GM10266 (cell line): ENCODE results near the gene KLHL5.

Experiments used
- DNase-seq: peaks from one replicate; pipeline ENCODE4 v3.0.0; 2012; ENCODE audit errors: extremely low spot score
- TF ChIP-seq, protein P1 (sequence below): IDR thresholded peaks from 2 replicates; pipeline ENCODE4 v1.5.1; 2012; ENCODE audit warnings: mild to moderate bottlenecking, low read depth; ENCODE audit not compliant: control insufficient read depth, insufficient read depth; ENCODE audit errors: missing control alignments

Gene KLHL5, protein sequence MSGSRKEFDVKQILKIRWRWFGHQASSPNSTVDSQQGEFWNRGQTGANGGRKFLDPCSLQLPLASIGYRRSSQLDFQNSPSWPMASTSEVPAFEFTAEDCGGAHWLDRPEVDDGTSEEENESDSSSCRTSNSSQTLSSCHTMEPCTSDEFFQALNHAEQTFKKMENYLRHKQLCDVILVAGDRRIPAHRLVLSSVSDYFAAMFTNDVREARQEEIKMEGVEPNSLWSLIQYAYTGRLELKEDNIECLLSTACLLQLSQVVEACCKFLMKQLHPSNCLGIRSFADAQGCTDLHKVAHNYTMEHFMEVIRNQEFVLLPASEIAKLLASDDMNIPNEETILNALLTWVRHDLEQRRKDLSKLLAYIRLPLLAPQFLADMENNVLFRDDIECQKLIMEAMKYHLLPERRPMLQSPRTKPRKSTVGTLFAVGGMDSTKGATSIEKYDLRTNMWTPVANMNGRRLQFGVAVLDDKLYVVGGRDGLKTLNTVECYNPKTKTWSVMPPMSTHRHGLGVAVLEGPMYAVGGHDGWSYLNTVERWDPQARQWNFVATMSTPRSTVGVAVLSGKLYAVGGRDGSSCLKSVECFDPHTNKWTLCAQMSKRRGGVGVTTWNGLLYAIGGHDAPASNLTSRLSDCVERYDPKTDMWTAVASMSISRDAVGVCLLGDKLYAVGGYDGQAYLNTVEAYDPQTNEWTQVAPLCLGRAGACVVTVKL

DNA sequence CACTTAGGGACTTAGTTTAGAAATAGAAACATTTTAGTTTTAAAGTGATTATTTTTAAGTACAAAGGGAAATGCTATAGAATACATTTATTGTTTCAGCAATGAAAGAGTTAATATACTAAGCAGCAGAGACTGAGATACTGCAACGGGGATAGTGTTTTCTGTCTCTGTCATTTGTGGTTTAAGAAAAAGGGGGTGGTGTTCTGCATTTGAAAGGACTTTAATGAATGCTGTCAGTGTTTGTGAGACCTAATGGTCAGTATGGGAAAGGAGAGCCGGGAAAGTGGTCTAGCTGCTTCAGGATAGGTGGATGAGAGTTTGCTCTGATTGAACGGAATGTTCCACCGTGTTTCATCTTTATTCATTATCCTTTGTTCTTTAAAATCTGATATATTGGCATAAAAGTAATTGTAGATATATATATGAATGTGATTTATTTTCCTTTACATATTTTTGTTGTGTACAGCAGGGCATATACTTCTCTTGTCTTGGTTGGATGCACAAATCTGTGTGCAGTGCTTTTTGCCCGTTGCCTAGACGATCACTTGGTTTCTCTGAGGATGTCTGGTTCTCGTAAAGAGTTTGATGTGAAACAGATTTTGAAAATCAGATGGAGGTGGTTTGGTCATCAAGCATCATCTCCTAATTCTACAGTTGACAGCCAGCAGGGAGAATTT, at the start of gene KLHL5:
Gene KLHL5, plus strand, starts transcription at position 139 of the 676 bp plus-strand sequence. Its CDS starts 421 bp downstream, at position 560.
- no peak for DNase-seq
- TF ChIP-seq, protein P1, sequence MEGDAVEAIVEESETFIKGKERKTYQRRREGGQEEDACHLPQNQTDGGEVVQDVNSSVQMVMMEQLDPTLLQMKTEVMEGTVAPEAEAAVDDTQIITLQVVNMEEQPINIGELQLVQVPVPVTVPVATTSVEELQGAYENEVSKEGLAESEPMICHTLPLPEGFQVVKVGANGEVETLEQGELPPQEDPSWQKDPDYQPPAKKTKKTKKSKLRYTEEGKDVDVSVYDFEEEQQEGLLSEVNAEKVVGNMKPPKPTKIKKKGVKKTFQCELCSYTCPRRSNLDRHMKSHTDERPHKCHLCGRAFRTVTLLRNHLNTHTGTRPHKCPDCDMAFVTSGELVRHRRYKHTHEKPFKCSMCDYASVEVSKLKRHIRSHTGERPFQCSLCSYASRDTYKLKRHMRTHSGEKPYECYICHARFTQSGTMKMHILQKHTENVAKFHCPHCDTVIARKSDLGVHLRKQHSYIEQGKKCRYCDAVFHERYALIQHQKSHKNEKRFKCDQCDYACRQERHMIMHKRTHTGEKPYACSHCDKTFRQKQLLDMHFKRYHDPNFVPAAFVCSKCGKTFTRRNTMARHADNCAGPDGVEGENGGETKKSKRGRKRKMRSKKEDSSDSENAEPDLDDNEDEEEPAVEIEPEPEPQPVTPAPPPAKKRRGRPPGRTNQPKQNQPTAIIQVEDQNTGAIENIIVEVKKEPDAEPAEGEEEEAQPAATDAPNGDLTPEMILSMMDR, result no peak

DNA sequence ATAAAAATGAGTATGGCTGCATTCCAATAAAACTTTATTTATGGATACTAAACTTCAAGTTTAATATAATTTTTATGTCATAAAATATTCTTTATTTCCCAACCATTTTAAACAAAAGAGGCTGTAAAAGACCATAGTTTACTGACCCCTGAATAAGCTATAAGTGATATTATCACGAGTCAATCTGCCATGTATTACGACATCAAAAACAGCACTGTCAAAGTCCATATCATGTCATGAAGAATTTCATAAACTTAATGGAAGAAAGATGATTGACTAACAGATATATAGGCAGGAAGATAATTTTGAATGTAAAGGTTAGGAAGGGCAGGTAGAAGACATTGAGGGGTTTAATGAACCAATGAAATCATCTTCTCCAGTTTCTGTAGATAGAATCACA, 48.0 kb upstream of the KLHL5 start:
- DNase-seq, result no peak
- TF ChIP-seq, protein P1, result no peak

GRCh38 chr4:39020130-39020529, 41.9 kb upstream of the KLHL5 start:
- no peak for DNase-seq
- TF ChIP-seq, protein P1, result no peak

GRCh38 chr4:39021631-39022030, 40.4 kb upstream of the KLHL5 start:
- TF ChIP-seq, protein P1, result no peak
- DNase-seq, result no peak

- TF ChIP-seq, protein P1, result no peak
- DNase-seq, result no peak
Measured at GRCh38 chr4:39022241-39022640, 39.8 kb upstream of the KLHL5 start.

- DNase-seq, result no peak
- TF ChIP-seq, protein P1, result no peak
Measured at GRCh38 chr4:39023059-39023458, 39.0 kb upstream of the KLHL5 start.
